ENCODE results near the gene TMEM200C.

- TF ChIP-seq POLR2AphosphoS5 (IDR thresholded peaks at IDR 0.05; ENCODE audit: low read depth, low read length) (no peak), REST (IDR thresholded peaks at IDR 0.05; ENCODE audit: insufficient read depth in 1 of 2, low read depth in 2 of 2, low read length in 2 of 2) (no peak)
Measured at GRCh38 chr18:5937121-5937520, 41.8 kb upstream of the TMEM200C start.

Data from PFSK-1 (cell line).